GM19455 (cell line): Measurements from ENCODE around the gene CAPZA2.
"Not testable (repeated sequence)": the region's sequence is repeated elsewhere in the genome, so short reads cannot be mapped to it uniquely, and the experiment has no call there.

ENCODE experiments used
- ATAC-seq: cut with Tn5 transposase; IDR thresholded peaks from one replicate; pipeline ENCODE4 v1.9.1; 2021; ENCODE audit not compliant: unreplicated experiment

Gene CAPZA2

DNA sequence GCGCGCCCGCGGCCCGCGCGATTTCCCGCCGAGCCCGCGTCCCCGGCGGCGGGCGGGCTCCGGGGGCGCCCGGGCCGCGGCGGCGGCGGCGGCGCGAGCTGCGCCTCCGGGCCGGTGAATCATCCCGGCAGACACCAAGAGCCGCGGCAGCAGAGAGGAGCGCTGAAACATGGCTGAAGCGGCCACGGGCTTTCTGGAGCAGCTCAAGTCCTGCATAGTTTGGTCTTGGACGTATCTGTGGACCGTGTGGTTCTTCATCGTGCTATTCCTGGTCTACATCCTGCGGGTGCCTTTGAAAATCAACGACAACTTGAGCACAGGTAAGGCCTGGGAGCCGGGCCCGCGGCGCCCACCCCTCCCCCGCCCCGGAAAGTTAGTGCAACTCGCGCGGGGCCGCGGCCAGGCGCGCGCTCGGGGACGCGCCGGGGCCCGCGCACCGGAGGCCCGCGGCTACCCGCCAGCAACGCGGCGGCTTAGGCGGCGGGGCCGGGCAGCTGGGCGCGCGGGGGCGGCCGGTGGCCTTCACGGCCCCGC lies 91.1 kb downstream of the CAPZA2 start, which contains the start of gene ST7:
Gene ST7, plus strand, starts transcription at position 130 of the 534 bp plus-strand sequence. Its CDS starts 40 bp downstream, at position 170.
- ATAC-seq: peak; percentile 54

DNA sequence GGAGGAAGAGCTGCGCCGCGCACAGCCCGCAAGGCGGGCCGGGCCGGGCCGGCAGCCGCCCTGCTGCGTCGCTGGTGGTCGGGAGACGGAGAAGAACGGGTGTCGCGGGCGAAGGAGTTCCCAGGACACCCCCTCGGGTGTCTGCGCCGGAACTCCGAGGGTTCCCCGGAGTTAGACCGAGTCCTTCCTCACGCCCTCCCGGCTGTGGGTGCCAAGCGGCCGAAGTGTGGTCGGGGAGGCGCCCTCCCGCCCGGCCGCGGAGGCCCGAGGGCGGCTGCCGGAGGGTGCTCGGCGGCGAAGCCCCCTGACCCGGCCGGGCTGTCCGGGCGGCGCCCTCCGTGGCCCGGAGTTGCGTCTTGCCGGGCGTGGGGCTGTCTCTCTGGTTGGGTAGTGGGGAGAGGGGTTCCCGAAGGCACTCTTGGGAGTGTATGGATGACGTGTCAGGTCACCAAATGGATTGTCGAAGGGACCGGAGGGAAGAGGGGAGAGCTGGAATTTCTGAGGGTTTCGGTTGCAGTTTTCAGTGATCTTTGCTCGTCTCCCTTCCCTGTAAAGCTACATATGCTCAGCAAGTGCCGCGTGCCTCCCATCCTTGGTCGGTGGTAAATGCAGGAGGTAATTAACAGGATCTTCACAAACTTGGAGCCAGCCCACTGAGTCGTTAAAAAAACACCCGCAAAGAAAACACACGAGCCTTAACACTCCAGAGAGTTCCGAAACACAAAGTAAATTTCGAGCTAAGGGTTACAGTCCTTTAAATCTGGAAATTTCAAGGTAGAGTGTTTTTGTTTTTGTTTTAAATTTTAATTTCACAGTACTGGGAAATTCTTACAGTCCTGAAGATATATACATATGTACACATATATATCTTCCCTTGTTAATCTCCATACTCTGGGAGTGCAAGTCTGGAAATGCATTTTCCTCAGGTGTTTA lies 91.8 kb downstream of the CAPZA2 start:
- peak; percentile 31 for ATAC-seq

- no peak for ATAC-seq
Observed at GRCh38 chr7:116955340-116955739, 93.0 kb downstream of the CAPZA2 start.

- peak; percentile 62 for ATAC-seq
Observed at GRCh38 chr7:116955801-116956476, 93.6 kb downstream of the CAPZA2 start.

- ATAC-seq: no peak
Observed at GRCh38 chr7:116956477-116956804, 94.1 kb downstream of the CAPZA2 start.

GRCh38 chr7:116957874-116958273 lies 95.5 kb downstream of the CAPZA2 start:
- no peak for ATAC-seq

DNA sequence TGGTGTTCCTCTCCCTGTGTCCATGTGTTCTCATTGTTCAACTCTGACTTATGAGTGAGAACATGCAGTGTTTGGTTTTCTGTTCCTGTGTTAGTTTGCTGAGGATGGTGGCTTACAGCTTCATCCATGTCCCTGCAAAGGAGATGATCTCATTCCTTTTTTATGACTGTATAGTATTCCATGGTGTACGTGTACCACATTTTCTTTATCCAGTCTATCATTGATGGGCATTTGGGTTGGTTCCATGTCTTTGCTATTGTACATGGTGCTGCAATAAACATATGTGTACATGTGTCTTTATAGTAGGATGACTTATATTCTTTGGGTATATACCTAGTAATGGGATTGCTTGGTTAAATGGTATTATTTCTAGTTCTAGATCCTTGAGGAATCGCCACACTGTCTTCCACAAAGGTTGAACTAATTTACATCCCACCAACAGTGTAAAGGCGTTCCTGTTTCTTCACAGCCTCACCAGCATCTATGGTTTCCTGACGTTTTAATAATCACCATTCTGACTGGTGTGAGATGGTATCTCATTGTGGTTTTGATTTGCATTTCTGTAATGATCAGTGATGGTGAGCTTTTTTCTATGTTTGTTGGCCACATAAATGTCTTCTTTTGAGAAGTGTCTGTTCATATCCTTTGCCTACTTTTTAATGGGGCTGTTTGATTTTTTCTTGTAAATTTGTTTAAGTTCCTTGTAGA lies 99.7 kb downstream of the CAPZA2 start:
- ATAC-seq: not testable (repeated sequence)

- ATAC-seq: no peak
Observed at GRCh38 chr7:116963234-116963633, 100.8 kb downstream of the CAPZA2 start.

GRCh38 chr7:116966601-116967000 lies 104.2 kb downstream of the CAPZA2 start:
- no peak for ATAC-seq

- no peak for ATAC-seq
Observed at GRCh38 chr7:116967254-116967922, 105.0 kb downstream of the CAPZA2 start.

DNA sequence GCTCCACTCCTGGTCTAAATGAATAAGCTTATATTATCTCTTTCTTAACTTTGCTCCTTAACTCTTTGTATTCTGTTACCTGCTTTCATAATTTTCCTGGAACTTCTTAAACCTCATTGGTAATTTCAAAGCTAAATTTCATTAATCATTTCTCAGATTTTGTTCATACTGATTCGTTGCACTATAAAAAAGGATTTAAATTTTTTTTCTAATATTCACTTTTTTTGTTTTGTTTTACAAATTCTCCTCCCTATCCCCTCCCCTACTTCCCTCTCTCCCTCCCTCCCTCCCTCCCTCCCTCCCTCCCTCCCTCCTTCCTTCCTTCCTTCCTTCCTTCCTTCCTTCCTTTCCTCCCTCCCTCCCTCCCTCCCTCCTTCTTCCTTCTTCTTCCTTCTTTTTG lies 105.6 kb downstream of the CAPZA2 start:
- no peak for ATAC-seq

GRCh38 chr7:116968631-116969030 lies 106.2 kb downstream of the CAPZA2 start:
- ATAC-seq: no peak

GRCh38 chr7:116969371-116969902 lies 107.0 kb downstream of the CAPZA2 start:
- ATAC-seq: no peak

DNA sequence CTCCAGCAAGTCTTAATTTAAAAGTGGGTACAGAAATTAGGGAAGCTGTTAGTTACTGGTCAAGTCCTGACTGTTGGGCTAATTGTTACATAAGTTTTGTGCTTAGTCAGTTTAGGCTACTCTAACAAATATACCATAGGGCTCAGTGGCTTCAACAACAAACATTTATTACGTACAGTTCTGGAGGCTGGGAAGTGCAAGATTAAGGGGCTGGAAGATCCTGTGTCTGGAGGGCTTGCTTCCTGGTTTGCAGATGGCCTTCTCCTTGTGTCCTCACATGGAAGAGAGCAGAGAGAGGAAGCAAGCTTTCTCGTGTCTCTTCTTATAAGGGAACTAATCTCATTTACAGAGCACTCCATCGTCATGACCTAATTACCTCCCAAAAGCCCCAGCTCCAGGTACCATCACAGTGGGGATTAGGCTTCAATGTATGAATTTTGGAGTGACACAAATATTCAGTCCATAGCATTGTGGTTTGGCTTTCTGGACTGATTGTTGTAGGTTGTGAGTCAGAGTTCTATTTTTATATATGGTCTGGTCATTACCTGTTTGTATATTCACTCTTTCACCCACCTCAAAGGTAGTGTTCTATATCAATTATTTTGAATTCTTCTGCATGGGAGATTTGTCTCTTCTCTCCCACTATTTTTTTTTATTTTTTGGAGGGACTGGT lies 108.0 kb downstream of the CAPZA2 start:
- ATAC-seq: peak; percentile 76

DNA sequence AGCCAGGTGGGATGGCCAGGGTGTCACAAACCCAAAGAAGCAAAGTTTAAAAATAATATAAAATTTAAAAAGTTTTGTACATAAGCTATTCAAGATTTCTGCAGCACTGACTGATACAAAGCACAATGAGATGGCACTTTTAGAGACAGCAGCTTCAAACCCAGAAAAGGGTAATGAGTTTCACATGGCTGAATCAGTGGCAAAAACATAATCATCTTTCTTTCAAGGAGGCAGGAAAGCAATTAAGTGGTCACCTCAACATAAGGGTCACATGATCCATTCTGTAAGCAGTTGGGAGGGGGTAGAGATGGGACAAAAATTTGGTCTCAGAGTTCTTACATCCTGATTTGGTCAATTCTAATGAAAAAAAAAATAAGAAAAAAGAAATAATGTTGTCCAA lies 108.8 kb downstream of the CAPZA2 start:
- not testable (repeated sequence) for ATAC-seq
